GM12878 (cell line): ENCODE results near the gene TRAF3IP3. TPM values are rescaled to one million over a fixed set of nuclear protein-coding genes. Genes with fewer than 3 reads are reported as not detected.

Experiments
- BHLHE40 ChIP-seq, 2 experiments: fragments of 450-650 bp in 1 of 2; IDR thresholded peaks; 2 replicates each; pipeline ENCODE4 v1.6.1; 2011 to 2017; ENCODE audit warnings: low read depth in 2 of 2, borderline replicate concordance in 1 of 2, improper control_type of control experiment in 1 of 2, low read length in 1 of 2, mild to moderate bottlenecking in 1 of 2
- CBFB ChIP-seq: IDR thresholded peaks from 2 replicates; pipeline ENCODE4 v1.6.1; 2016; ENCODE audit warnings: antibody characterized with exemption, low read depth
- EED ChIP-seq: sonication (generic); IDR thresholded peaks from 2 replicates; pipeline ENCODE4 v1.6.1; 2016; ENCODE audit warnings: antibody characterized with exemption, low read depth
- EGR1 ChIP-seq, 2 experiments: IDR thresholded peaks; 1 replicate in 1 of 2; 2 replicates in 1 of 2; pipeline ENCODE4 v1.6.1; 2011 to 2012; ENCODE audit warnings: low read depth in 2 of 2, low read length in 2 of 2, borderline replicate concordance in 1 of 2, mild to moderate bottlenecking in 1 of 2, moderate library complexity in 1 of 2
- ESRRA ChIP-seq: IDR thresholded peaks from 2 replicates; pipeline ENCODE4 v1.6.1; 2012; ENCODE audit warnings: mild to moderate bottlenecking, low read length, improper control_type of control experiment
- FOS ChIP-seq: IDR thresholded peaks from 3 replicates; pipeline ENCODE4 v1.6.1; 2011; ENCODE audit warnings: borderline replicate concordance; ENCODE audit not compliant: insufficient read length; ENCODE audit errors: extremely low read depth
- HDAC6 ChIP-seq: fragments of 200-600 bp; sonication (generic); IDR thresholded peaks from one replicate; pipeline ENCODE4 v1.8.0; 2017; ENCODE audit warnings: antibody characterized with exemption; ENCODE audit not compliant: unreplicated experiment
- IKZF1 ChIP-seq: fragments of 450-650 bp; conservative IDR thresholded peaks from 2 replicates; pipeline ENCODE4 v1.6.1; 2017; ENCODE audit warnings: antibody characterized with exemption, mild to moderate bottlenecking
- IRF4 ChIP-seq: IDR thresholded peaks from 2 replicates; pipeline ENCODE4 v1.6.1; 2011; ENCODE audit warnings: low read depth, low read length
- MEF2B ChIP-seq: fragments of 450-650 bp; IDR thresholded peaks from 2 replicates; pipeline ENCODE4 v1.6.1; 2018; ENCODE audit warnings: mild to moderate bottlenecking, moderate library complexity; ENCODE audit not compliant: partially characterized antibody, poor library complexity, severe bottlenecking
- MTA3 ChIP-seq: IDR thresholded peaks from 2 replicates; pipeline ENCODE4 v1.6.1; 2012; ENCODE audit warnings: low read length, inconsistent platforms, borderline replicate concordance
- MXI1 ChIP-seq: fragments of 150-350 bp; IDR thresholded peaks from 2 replicates; pipeline ENCODE4 v1.6.1; 2011; ENCODE audit warnings: low read depth, mild to moderate bottlenecking, inconsistent platforms, low read length, improper control_type of control experiment
- PAX5 ChIP-seq: IDR thresholded peaks from 2 replicates; pipeline ENCODE4 v1.6.1; 2011; ENCODE audit warnings: low read depth, low read length, borderline replicate concordance
- SMC3 ChIP-seq: IDR thresholded peaks from 2 replicates; pipeline ENCODE4 v1.6.1; 2011; ENCODE audit warnings: low read length, improper control_type of control experiment, borderline replicate concordance
- SP1 ChIP-seq: IDR thresholded peaks from one replicate; pipeline ENCODE4 v1.6.1; 2011; ENCODE audit warnings: low read depth, low read length
- SPI1 ChIP-seq: IDR thresholded peaks from 2 replicates; pipeline ENCODE4 v1.6.1; 2011; ENCODE audit warnings: low read depth, mild to moderate bottlenecking, low read length, moderate library complexity, borderline replicate concordance; ENCODE audit not compliant: insufficient read depth
- STAT1 ChIP-seq: fragments of 450-650 bp; conservative IDR thresholded peaks from 2 replicates; pipeline ENCODE4 v1.6.1; 2014; ENCODE audit warnings: antibody characterized with exemption, mild to moderate bottlenecking
- TCF12 ChIP-seq: IDR thresholded peaks from 2 replicates; pipeline ENCODE4 v1.6.1; 2011; ENCODE audit warnings: low read depth, mild to moderate bottlenecking, low read length
- YBX1 ChIP-seq: fragments of 450-650 bp; IDR thresholded peaks from 2 replicates; pipeline ENCODE4 v1.6.1; 2016; ENCODE audit warnings: antibody characterized with exemption
- polyA plus RNA-seq, 11 experiments: library from polyadenylated mRNA; depleted of rRNA in 4 of 11; unstranded in 6 of 11; stranded (reverse) in 5 of 11; fragments of >200 nt; fragmentation: Nextera tagmentation in 4 of 11; fragmentation: Illumina TruSeq in 1 of 11; extraction: Ambion mirVana in 4 of 11; extraction: Trizol in 1 of 11; gene quantifications; 1 replicate in 1 of 11; 2 replicates in 10 of 11; pipeline versions ENCODE4 v1.2.1 to v1.2.3, GENCODE V29; 2011 to 2016; ENCODE audit warnings: inconsistent platforms in 2 of 11, missing spikeins in 2 of 11, low read depth in 1 of 11
- total RNA-seq, 4 experiments: library from RNA; depleted of rRNA in 3 of 4; stranded (reverse); fragments of >200 nt in 3 of 4; fragmentation: Illumina TruSeq in 1 of 4; extraction: Trizol in 1 of 4; gene quantifications; 2 replicates each; pipeline versions ENCODE4 v1.2.1 to v1.2.3, GENCODE V29; 2013 to 2021
- TF ChIP-seq, protein P1 (sequence below): fragments of 450-650 bp; formaldehyde crosslinking; IDR thresholded peaks from 2 replicates; pipeline ENCODE4 v1.4.0; 2020; ENCODE audit warnings: mild to moderate bottlenecking, moderate library complexity
- TF ChIP-seq, protein P2 (sequence below): fragments of 450-650 bp; IDR thresholded peaks from 2 replicates; pipeline ENCODE4 v1.6.1; 2014; ENCODE audit warnings: mild to moderate bottlenecking
- TF ChIP-seq, protein P3 (sequence below): fragments of 450-650 bp; IDR thresholded peaks from 2 replicates; pipeline ENCODE4 v1.6.1; 2017; ENCODE audit warnings: mild to moderate bottlenecking, moderate library complexity

The TRAF3IP3 gene
- total and polyA plus RNA-seq, 10 of the 15 experiments (the other 5 are each of a cell fraction or from before 2014, with no cell fraction given), result 61.6 to 121 (median 96.5) TPM

DNA sequence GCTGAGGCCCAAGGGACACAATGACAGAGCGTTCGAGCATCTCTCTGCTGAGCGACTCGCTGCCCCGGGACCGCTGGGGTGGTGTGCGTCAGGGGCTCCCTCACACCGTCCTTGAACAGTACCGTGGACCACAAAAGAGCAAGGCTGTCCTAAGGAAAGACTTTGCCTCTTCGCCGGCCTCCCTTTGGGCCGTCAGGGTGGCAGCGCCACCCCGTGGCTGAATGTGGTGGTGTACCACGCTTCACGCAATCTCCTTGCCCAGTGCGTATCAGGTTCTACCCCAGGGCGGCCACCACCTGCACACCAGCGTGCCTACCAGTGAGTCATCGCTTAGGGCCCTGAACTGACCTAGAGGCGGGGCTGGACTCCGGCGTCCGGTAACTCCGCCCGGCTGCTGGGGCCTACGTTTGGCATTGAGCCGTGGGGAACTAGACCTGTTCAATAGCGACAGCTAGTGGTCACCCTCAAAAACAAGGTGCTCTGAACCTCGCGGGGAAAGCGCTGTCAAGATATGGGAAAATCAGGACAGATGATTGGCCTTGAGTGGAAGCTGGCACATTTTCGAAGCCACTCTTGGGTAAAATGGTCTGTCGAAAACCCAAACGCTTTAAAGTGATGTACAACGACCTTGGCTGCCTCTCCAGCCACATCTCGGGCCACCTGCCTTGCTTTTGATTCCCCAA lies 8.1 kb upstream of the TRAF3IP3 start (continued):
- 0 out of 3 replicates have a peak, but pooled peaks of 1 of the 2 experiments have one; percentile 26 for TF ChIP-seq EGR1 (IDR thresholded peaks at IDR 0.05; ENCODE audit: borderline replicate concordance in 1 of 2, low read depth in 2 of 2, low read length in 2 of 2)
- TF ChIP-seq SMC3, result peak; percentile 65
- TF ChIP-seq FOS, result no peak
- TF ChIP-seq IKZF1, result peak; percentile 84
- 0 out of 2 replicates have a peak, but pooled peaks have one; percentile 37 for TF ChIP-seq ESRRA
- peak; percentile 20 for TF ChIP-seq SP1
- TF ChIP-seq IRF4, result no peak
- peak; percentile 64 for TF ChIP-seq MXI1
- 0 out of 2 replicates have a peak, but pooled peaks have one; percentile 17 for TF ChIP-seq EED
- TF ChIP-seq MTA3, result no peak
- no peak for TF ChIP-seq HDAC6
- TF ChIP-seq CBFB, result 0 out of 2 replicates have a peak, but pooled peaks have one; percentile 19
- no peak for TF ChIP-seq SPI1
- no peak for TF ChIP-seq MEF2B
- TF ChIP-seq, protein P1, sequence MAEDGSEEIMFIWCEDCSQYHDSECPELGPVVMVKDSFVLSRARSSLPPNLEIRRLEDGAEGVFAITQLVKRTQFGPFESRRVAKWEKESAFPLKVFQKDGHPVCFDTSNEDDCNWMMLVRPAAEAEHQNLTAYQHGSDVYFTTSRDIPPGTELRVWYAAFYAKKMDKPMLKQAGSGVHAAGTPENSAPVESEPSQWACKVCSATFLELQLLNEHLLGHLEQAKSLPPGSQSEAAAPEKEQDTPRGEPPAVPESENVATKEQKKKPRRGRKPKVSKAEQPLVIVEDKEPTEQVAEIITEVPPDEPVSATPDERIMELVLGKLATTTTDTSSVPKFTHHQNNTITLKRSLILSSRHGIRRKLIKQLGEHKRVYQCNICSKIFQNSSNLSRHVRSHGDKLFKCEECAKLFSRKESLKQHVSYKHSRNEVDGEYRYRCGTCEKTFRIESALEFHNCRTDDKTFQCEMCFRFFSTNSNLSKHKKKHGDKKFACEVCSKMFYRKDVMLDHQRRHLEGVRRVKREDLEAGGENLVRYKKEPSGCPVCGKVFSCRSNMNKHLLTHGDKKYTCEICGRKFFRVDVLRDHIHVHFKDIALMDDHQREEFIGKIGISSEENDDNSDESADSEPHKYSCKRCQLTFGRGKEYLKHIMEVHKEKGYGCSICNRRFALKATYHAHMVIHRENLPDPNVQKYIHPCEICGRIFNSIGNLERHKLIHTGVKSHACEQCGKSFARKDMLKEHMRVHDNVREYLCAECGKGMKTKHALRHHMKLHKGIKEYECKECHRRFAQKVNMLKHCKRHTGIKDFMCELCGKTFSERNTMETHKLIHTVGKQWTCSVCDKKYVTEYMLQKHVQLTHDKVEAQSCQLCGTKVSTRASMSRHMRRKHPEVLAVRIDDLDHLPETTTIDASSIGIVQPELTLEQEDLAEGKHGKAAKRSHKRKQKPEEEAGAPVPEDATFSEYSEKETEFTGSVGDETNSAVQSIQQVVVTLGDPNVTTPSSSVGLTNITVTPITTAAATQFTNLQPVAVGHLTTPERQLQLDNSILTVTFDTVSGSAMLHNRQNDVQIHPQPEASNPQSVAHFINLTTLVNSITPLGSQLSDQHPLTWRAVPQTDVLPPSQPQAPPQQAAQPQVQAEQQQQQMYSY (CRISPR knock-in tag), result no peak
- TF ChIP-seq, protein P2, sequence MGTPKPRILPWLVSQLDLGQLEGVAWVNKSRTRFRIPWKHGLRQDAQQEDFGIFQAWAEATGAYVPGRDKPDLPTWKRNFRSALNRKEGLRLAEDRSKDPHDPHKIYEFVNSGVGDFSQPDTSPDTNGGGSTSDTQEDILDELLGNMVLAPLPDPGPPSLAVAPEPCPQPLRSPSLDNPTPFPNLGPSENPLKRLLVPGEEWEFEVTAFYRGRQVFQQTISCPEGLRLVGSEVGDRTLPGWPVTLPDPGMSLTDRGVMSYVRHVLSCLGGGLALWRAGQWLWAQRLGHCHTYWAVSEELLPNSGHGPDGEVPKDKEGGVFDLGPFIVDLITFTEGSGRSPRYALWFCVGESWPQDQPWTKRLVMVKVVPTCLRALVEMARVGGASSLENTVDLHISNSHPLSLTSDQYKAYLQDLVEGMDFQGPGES, result 0 out of 2 replicates have a peak, but pooled peaks have one; percentile 36
- TF ChIP-seq STAT1, result peak; percentile 79; the same call in 1 of the 2 replicates
- peak; percentile 72 to 76; a peak in 3 of 4 replicates for TF ChIP-seq BHLHE40 (IDR thresholded peaks at IDR 0.05; ENCODE audit: borderline replicate concordance in 1 of 2, low read depth in 2 of 2, low read length in 1 of 2)
- TF ChIP-seq, protein P3, sequence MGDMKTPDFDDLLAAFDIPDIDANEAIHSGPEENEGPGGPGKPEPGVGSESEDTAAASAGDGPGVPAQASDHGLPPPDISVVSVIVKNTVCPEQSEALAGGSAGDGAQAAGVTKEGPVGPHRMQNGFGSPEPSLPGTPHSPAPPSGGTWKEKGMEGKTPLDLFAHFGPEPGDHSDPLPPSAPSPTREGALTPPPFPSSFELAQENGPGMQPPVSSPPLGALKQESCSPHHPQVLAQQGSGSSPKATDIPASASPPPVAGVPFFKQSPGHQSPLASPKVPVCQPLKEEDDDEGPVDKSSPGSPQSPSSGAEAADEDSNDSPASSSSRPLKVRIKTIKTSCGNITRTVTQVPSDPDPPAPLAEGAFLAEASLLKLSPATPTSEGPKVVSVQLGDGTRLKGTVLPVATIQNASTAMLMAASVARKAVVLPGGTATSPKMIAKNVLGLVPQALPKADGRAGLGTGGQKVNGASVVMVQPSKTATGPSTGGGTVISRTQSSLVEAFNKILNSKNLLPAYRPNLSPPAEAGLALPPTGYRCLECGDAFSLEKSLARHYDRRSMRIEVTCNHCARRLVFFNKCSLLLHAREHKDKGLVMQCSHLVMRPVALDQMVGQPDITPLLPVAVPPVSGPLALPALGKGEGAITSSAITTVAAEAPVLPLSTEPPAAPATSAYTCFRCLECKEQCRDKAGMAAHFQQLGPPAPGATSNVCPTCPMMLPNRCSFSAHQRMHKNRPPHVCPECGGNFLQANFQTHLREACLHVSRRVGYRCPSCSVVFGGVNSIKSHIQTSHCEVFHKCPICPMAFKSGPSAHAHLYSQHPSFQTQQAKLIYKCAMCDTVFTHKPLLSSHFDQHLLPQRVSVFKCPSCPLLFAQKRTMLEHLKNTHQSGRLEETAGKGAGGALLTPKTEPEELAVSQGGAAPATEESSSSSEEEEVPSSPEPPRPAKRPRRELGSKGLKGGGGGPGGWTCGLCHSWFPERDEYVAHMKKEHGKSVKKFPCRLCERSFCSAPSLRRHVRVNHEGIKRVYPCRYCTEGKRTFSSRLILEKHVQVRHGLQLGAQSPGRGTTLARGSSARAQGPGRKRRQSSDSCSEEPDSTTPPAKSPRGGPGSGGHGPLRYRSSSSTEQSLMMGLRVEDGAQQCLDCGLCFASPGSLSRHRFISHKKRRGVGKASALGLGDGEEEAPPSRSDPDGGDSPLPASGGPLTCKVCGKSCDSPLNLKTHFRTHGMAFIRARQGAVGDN, result peak; percentile 77
- peak; percentile 51; the same call in 1 of the 2 replicates for TF ChIP-seq PAX5
- 0 out of 2 replicates have a peak, but pooled peaks have one; percentile 33 for TF ChIP-seq TCF12
- no peak for TF ChIP-seq YBX1
